Stomach smooth muscle (tissue), 2 donors: ENCODE measurements around the gene GABRR3.

Experiments used
- H3K27ac ChIP-seq: one replicate; pipeline ENCODE4 v1.7.0; 2013; ENCODE audit warnings: mild to moderate bottlenecking, low read length, inconsistent platforms
- H3K27me3 ChIP-seq, 2 donors: one replicate each; pipeline ENCODE4 v1.7.0; 2013; ENCODE audit warnings: low read length in 2 of 2; ENCODE audit not compliant: insufficient read depth in 2 of 2, control insufficient read depth in 1 of 2
- H3K36me3 ChIP-seq, 2 donors: one replicate each; pipeline ENCODE4 v1.7.0; 2013; ENCODE audit warnings: low read length in 2 of 2; ENCODE audit not compliant: control insufficient read depth in 2 of 2, insufficient read depth in 2 of 2
- H3K4me1 ChIP-seq: one replicate; pipeline ENCODE4 v1.7.0; 2013; ENCODE audit warnings: low read length; ENCODE audit not compliant: control insufficient read depth, insufficient read depth
- H3K4me3 ChIP-seq, 2 donors: one replicate each; pipeline ENCODE4 v1.7.0; 2013; ENCODE audit warnings: low read length in 2 of 2
- H3K9ac ChIP-seq, 2 donors: one replicate each; pipeline ENCODE4 v1.7.0; 2013; ENCODE audit warnings: low read length in 2 of 2, mild to moderate bottlenecking in 1 of 2
- H3K9me3 ChIP-seq, 2 donors: one replicate each; pipeline ENCODE4 v1.7.0; 2013; ENCODE audit warnings: low read length in 2 of 2; ENCODE audit not compliant: control insufficient read depth in 2 of 2
- donor health status: healthy.
- donor health status: Pancreatic carcinoma.

The GABRR3 gene

GRCh38 chr3:97970956-97971620 is 64.0 kb downstream of the GABRR3 start:
- Histone ChIP-seq H3K4me1 (peaks cover 9% of the 10 kb centered on the region), H3K36me3 (no peaks in the 10 kb centered on the region), H3K4me3 (peak overlapping the region; percentile 59 to 76), H3K27ac (peak overlapping the region; percentile 56), H3K9me3 (no peaks in the 10 kb centered on the region), H3K27me3 (no peaks in the 10 kb centered on the region), H3K9ac (peak overlapping the region; percentile 62 to 77)

GRCh38 chr3:97970156-97970555 is 65.0 kb downstream of the GABRR3 start:
- Histone ChIP-seq H3K9ac (no peak overlapping the region), H3K9me3 (no peaks in the 10 kb centered on the region), H3K4me3 (no peak overlapping the region), H3K27me3 (no peaks in the 10 kb centered on the region), H3K36me3 (no peaks in the 10 kb centered on the region), H3K27ac (no peak overlapping the region), H3K4me1 (peaks cover 9% of the 10 kb centered on the region)

- Histone ChIP-seq H3K27me3 (no peaks in the 10 kb centered on the region), H3K4me3 (no peak overlapping the region), H3K27ac (no peak overlapping the region), H3K4me1 (peaks cover 9% of the 10 kb centered on the region), H3K9me3 (no peaks in the 10 kb centered on the region), H3K36me3 (no peaks in the 10 kb centered on the region), H3K9ac (no peak overlapping the region)
Observed at GRCh38 chr3:97969541-97969940, 65.6 kb downstream of the GABRR3 start.

- no peaks in the 10 kb centered on the region for H3K9me3 ChIP-seq
- no peak overlapping the region for H3K9ac ChIP-seq
- H3K4me1 ChIP-seq = peaks cover 9% of the 10 kb centered on the region
- no peaks in the 10 kb centered on the region for H3K27me3 ChIP-seq
- no peak overlapping the region for H3K27ac ChIP-seq
- peaks cover 0 to 4% of the 10 kb centered on the region in 2 donors for H3K36me3 ChIP-seq
- H3K4me3 ChIP-seq = no peak overlapping the region
Observed at GRCh38 chr3:97968376-97968775, 66.7 kb downstream of the GABRR3 start.

- no peak overlapping the region for H3K27ac ChIP-seq
- no peak overlapping the region for H3K4me3 ChIP-seq
- H3K27me3 ChIP-seq = no peaks in the 10 kb centered on the region
- H3K4me1 ChIP-seq = peaks cover 8% of the 10 kb centered on the region
- peaks cover 0 to 4% of the 10 kb centered on the region in 2 donors for H3K36me3 ChIP-seq
- H3K9ac ChIP-seq = no peak overlapping the region
- H3K9me3 ChIP-seq = no peaks in the 10 kb centered on the region
Observed at GRCh38 chr3:97967966-97968365, 67.1 kb downstream of the GABRR3 start.

DNA sequence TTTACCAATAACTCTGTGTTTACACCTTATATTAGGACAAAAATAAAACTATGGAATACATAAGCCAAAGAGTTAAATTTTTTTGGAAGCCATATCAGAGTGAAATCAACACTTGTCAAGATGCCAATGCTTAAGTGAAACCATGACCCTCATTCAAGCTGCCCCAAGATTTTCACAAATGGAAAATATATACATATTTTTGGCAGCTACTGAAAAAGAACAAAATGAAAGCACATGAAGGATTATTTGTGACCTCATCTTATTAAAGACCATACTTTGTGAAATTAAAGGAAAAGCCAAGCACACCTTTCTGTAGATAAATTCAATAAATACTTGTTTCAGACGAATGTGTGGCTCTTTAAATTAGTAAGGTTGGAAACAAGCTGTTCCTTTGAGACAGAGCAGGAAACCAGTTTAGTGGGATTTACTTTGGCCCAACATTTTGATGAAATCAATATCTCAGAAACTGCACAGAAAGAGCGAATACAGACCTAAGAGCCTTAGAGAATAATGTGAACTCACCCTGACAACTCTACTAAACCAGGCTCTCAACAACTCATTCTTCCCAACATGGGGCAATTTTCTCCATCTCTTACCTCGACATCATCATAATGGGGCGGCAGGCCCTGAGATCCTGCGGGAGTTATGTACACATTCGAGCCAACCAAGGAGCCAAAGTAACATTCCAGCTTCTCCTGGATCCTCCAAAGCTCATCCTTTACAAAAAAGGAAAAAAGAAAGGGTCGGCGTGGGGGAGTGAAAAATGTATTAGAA is 73.9 kb downstream of the GABRR3 start:
- Histone ChIP-seq H3K4me1 (peaks cover 5% of the 10 kb centered on the region), H3K4me3 (no peak overlapping the region), H3K36me3 (peaks cover 0 to 6% of the 10 kb centered on the region in 2 donors), H3K9me3 (no peaks in the 10 kb centered on the region), H3K27ac (no peak overlapping the region), H3K27me3 (no peaks in the 10 kb centered on the region), H3K9ac (no peak overlapping the region)

DNA sequence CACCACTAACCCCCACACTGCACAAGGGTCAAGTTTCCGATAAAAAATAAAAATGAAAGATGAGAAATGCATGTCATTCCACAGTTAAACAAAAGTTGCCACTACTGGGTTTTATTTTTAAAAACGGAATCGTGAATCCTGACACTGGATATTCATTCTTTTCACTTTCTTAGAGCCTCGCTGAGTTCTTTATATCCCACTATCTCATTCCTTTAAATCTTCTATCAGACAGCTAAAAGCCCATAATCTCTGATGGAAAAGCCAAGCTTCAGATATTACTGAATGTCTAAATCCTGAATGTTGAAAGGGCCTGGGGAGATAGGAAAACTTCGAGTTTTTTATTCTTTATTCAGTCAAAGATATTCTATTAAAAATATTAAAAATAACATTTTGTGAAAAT is 74.6 kb downstream of the GABRR3 start:
- H3K4me1 ChIP-seq = peaks cover 5% of the 10 kb centered on the region
- peaks cover 4 to 10% of the 10 kb centered on the region in 2 donors for H3K36me3 ChIP-seq
- no peak overlapping the region for H3K27ac ChIP-seq
- H3K9ac ChIP-seq = no peak overlapping the region
- H3K27me3 ChIP-seq = no peaks in the 10 kb centered on the region
- H3K4me3 ChIP-seq = no peak overlapping the region
- H3K9me3 ChIP-seq = no peaks in the 10 kb centered on the region

DNA sequence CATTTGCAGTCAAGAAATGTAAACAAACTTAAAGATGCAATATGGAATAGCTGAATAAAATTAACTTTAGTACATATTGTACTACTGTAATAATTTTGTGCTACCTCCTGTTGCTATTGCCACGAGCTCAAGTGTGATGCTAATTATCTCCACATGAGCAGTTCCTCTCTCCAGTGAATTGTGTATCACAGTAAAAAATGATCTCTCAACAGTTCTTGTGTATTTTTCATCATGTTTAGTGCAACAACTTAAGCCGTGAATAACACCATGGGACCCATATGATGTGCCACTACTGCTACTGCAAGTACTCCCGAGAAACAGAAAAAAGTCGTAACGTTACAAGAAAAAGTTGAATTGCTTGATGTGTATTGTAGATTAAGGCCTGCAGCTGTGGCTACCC is 75.2 kb downstream of the GABRR3 start:
- peaks cover 4 to 11% of the 10 kb centered on the region in 2 donors for H3K36me3 ChIP-seq
- H3K27me3 ChIP-seq = no peaks in the 10 kb centered on the region
- no peaks in the 10 kb centered on the region for H3K9me3 ChIP-seq
- peaks cover 5% of the 10 kb centered on the region for H3K4me1 ChIP-seq
- no peak overlapping the region for H3K9ac ChIP-seq
- no peak overlapping the region for H3K4me3 ChIP-seq
- no peak overlapping the region for H3K27ac ChIP-seq

DNA sequence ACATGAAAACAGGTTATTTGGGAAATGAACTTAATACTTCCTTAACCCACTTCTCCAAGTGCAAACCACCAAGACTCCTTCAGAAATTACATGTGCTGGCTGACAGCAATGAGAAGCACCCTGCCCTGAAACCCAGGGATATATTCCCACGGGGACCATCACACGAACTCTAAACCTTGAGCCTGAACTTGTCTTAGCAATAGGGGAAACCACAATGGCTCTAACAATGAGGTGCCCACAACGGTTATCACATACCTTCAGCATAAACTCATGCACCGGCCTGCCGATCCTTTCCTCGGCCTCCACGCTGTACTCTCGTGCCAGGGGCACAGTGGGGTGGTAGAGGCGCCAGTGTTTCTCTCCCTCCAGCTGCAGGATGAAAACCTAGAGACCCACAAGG is 76.3 kb downstream of the GABRR3 start:
- Histone ChIP-seq H3K4me1 (peaks cover 5% of the 10 kb centered on the region), H3K27me3 (no peaks in the 10 kb centered on the region), H3K4me3 (no peak overlapping the region), H3K27ac (peak overlapping the region; percentile 31), H3K36me3 (peaks cover 4 to 18% of the 10 kb centered on the region in 2 donors), H3K9ac (no peak overlapping the region), H3K9me3 (no peaks in the 10 kb centered on the region)

DNA sequence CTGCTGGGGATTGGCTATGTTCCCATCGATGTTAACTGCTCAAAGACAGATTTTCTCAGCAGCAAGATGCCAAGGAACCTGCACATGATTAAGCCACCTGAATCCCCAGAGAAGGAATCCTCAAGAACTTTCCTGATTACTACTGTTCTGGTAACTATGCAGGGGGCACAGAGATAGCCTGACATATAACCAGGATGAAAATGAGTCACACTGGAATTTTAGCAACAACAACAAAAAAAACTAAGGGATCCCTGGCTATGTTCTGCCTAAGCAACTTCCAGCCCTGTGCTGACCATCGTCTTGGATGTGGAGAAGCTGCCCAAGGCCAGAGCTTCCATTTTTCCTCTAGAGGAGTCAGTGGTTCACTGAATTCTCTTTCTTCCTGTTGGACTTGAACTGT is 76.7 kb downstream of the GABRR3 start:
- Histone ChIP-seq H3K36me3 (peaks cover 6 to 15% of the 10 kb centered on the region in 2 donors), H3K4me1 (peaks cover 5% of the 10 kb centered on the region), H3K4me3 (no peak overlapping the region), H3K9me3 (no peaks in the 10 kb centered on the region), H3K27ac (peak overlapping the region; percentile 31), H3K9ac (no peak overlapping the region), H3K27me3 (no peaks in the 10 kb centered on the region)
